Common myeloid progenitor, CD34-positive (primary cell): ENCODE data around the gene NRG2.

Experiments used
- CTCF ChIA-PET: fragments of 350-600 bp; sonication (Branson Sonifier 250); formaldehyde crosslinking; loops from one replicate; lab custom pipeline; 2021; ENCODE audit warnings: antibody characterized with exemption; lab: Charles Lee
- POLR2A ChIA-PET: fragments of 350-600 bp; sonication (Branson Sonifier 250); formaldehyde crosslinking; loops from one replicate; lab custom pipeline; 2021; ENCODE audit warnings: antibody characterized with exemption; lab: Charles Lee
- DNase-seq, 3 donors: peaks; one replicate each; pipeline versions ENCODE4 v3.0.0 to v3.0.0-alpha.2; 2013
- H3K27ac ChIP-seq, 2 experiments: 1 replicate in 1 of 2; 2 replicates in 1 of 2; pipeline ENCODE4 v1.7.0; 2013; ENCODE audit warnings: inconsistent platforms in 2 of 2, low read length in 2 of 2, mild to moderate bottlenecking in 2 of 2, low read depth in 1 of 2, moderate library complexity in 1 of 2; ENCODE audit not compliant: severe bottlenecking in 2 of 2, insufficient read depth in 1 of 2, poor library complexity in 1 of 2
- H3K27me3 ChIP-seq, 5 experiments: replicated peaks in 2 of 5; 1 replicate in 3 of 5; 2 replicates in 2 of 5; pipeline versions ENCODE4 v1.6.1 to v1.7.0; 2013; ENCODE audit warnings: low read length in 4 of 5, mild to moderate bottlenecking in 2 of 5, moderate library complexity in 2 of 5, inconsistent platforms in 1 of 5; ENCODE audit not compliant: insufficient read depth in 5 of 5, control insufficient read depth in 4 of 5
- H3K36me3 ChIP-seq, 4 experiments: 1 replicate in 2 of 4; 2 replicates in 2 of 4; pipeline versions ENCODE4 v1.6.1 to v1.7.0; 2013; ENCODE audit warnings: low read length in 3 of 4, control low read depth in 1 of 4, mild to moderate bottlenecking in 1 of 4; ENCODE audit not compliant: control insufficient read depth in 4 of 4, insufficient read depth in 4 of 4
- H3K4me1 ChIP-seq, 4 experiments: 1 replicate in 3 of 4; 2 replicates in 1 of 4; pipeline versions ENCODE4 v1.6.1 to v1.7.1; 2013; ENCODE audit warnings: low read length in 3 of 4, mild to moderate bottlenecking in 3 of 4, control low read depth in 1 of 4, inconsistent platforms in 1 of 4, moderate library complexity in 1 of 4; ENCODE audit not compliant: control insufficient read depth in 4 of 4, insufficient read depth in 4 of 4; ENCODE audit errors: control extremely low read depth in 1 of 4
- H3K4me3 ChIP-seq, 7 experiments: 1 replicate in 4 of 7; 2 replicates in 3 of 7; pipeline versions ENCODE4 v1.5.1 to v1.7.0; 2013; ENCODE audit warnings: mild to moderate bottlenecking in 7 of 7, low read length in 6 of 7, moderate library complexity in 6 of 7, inconsistent platforms in 2 of 7, low read depth in 2 of 7, control low read depth in 1 of 7; ENCODE audit not compliant: insufficient read depth in 4 of 7, control insufficient read depth in 1 of 7; ENCODE audit errors: extremely low read depth in 1 of 7
- H3K9me3 ChIP-seq, 5 experiments: 1 replicate in 4 of 5; 2 replicates in 1 of 5; pipeline versions ENCODE4 v1.6.1 to v1.7.1; 2013; ENCODE audit warnings: low read length in 4 of 5, mild to moderate bottlenecking in 2 of 5, inconsistent platforms in 1 of 5, low read depth in 1 of 5, moderate library complexity in 1 of 5; ENCODE audit not compliant: control insufficient read depth in 4 of 5, insufficient read depth in 2 of 5; ENCODE audit errors: control extremely low read depth in 1 of 5
- WGBS: methylation state at CpG from one replicate; pipeline ENCODE4 v1.1.5; 2013; ENCODE audit not compliant: insufficient coverage; 5-methylcytosine and 5-hydroxymethylcytosine counted together

Gene NRG2

DNA sequence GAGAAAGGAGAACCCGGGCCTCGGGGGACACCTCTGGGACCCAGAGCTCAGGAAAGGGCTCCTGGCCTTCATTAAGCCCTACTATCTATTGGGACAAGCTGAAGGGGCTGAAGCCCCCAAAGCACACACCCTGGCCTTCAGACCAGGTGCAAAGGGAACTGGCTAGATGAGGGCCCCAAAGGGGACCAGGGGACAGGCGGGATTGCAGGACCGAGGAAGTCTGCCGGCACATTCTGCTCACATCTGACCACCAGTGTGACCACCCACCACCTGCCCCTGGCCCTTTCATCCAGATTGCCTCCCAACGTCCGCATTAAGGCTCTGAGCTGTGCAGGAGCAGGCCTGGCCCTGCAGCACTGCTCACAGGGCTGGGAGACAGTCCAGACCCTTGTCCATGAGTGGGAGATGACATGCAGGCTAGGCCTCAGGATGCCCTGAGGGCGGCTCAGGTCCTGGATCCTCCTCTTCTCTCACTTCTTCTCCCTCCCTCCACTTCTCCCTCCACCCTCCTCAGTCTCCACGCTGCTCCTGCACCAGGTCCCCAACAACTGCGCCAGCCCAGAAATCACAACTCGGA lies 228.3 kb downstream of the NRG2 start:
- POLR2A ChIA-PET = no interaction called here
- CTCF ChIA-PET = no interaction called here

DNA sequence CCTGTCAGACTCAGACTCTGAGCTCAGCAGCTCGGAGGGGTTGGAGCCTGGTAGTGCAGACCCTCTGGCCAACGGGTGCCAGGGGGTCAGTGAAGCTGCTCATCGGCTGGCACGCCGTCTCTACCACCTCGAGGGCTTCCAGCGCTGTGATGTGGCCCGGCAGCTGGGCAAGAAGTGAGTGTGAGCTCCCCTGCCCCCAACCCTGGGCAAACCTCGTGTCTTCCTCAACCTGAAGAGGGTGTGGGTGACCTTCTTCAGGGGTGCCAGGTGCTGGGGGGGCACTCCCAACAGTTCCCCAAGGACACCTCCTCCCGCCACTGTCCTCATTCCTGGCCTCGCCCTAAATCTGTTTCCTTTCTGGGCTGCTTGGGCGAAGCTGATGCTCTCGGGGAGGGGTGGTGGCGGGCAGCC lies 228.9 kb downstream of the NRG2 start:
- 97% methylated on average over 11 of the region's 14 CpGs for WGBS
- no peak for DNase-seq
- CTCF ChIA-PET = interaction anchor here (0.6 kb wide), 1 partner anchor 11 kb away, joined by 3 read pairs; no protein-coding TSS in a partner anchor

More for the DNA sequence above, 228.3 kb downstream of the NRG2 start:
- H3K27me3 ChIP-seq = peaks cover 0 to 9% (median 0%) of the 10 kb centered on the region in 5 experiments
- no peaks in the 10 kb centered on the region for H3K4me1 ChIP-seq
- no peak overlapping the region for H3K4me3 ChIP-seq
- 98% methylated on average over 9 of the region's 11 CpGs for WGBS
- DNase-seq = no peak
- no peak overlapping the region for H3K27ac ChIP-seq
- no peaks in the 10 kb centered on the region for H3K36me3 ChIP-seq
- peaks cover 0 to 10% (median 5%) of the 10 kb centered on the region in 5 experiments for H3K9me3 ChIP-seq

DNA sequence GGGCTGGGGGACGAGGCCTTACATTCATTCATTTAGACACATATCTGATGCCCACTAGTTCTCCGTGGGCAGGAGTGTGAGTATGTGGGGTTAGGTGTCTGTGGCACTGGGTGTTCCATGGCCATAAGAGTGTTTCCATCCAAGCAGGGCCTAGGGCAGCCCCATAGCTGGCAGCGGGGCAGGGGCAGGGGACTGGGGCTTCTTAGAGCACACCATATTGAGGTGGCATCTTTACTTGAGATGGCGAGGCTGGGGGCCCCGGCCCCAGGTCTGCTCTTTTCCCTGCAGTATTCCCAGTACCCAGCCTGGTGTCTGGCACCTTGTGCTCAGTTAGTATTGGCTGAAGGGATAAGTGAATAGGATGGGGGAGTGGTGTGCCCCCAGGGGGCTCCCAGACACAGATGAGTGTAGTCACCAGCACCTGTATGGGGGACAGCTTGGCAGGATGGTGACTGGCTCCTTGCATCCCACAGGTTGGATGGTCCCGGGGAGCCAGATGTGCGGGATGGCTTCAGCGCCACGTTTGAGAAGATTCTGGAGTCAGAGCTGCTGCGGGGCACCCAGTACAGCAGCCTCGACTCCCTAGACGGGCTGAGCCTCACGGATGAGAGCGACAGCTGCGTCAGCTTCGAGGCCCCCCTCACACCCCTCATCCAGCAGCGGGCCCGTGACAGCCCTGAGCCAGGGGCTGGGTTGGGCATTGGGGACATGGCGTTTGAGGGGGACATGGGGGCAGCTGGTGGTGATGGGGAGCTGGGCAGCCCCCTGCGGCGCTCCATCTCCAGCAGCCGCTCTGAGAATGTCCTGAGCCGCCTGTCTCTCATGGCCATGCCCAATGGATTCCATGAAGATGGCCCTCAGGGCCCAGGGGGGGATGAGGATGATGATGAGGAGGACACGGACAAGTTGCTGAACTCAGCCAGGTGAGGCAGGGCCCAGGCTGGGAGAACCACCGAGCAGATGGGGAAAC lies 230.0 kb downstream of the NRG2 start:
- CTCF ChIA-PET = interaction anchor here (0.5 to 1.1 kb wide), 2 partner anchors 14 to 547 kb away, joined by 3 read pairs; partner anchors contain the start of gene SLC4A9
- peaks cover 0 to 7% (median 0%) of the 10 kb centered on the region in 5 experiments for H3K27me3 ChIP-seq
- POLR2A ChIA-PET = no interaction called here
- no peak for DNase-seq
- H3K4me3 ChIP-seq = no peak overlapping the region
- no peak overlapping the region for H3K27ac ChIP-seq
- H3K4me1 ChIP-seq = no peaks in the 10 kb centered on the region
- no peaks in the 10 kb centered on the region for H3K36me3 ChIP-seq
- H3K9me3 ChIP-seq = peaks cover 0 to 4% (median 0%) of the 10 kb centered on the region in 5 experiments
- 98% methylated on average over 21 of the region's 25 CpGs for WGBS

More for the DNA sequence above, 228.9 kb downstream of the NRG2 start:
- Histone ChIP-seq H3K27me3 (peaks cover 0 to 9% (median 0%) of the 10 kb centered on the region in 5 experiments), H3K4me3 (no peak overlapping the region), H3K9me3 (peaks cover 0 to 8% (median 4%) of the 10 kb centered on the region in 5 experiments), H3K4me1 (no peaks in the 10 kb centered on the region), H3K36me3 (no peaks in the 10 kb centered on the region), H3K27ac (no peak overlapping the region)
- POLR2A ChIA-PET = no interaction called here

DNA sequence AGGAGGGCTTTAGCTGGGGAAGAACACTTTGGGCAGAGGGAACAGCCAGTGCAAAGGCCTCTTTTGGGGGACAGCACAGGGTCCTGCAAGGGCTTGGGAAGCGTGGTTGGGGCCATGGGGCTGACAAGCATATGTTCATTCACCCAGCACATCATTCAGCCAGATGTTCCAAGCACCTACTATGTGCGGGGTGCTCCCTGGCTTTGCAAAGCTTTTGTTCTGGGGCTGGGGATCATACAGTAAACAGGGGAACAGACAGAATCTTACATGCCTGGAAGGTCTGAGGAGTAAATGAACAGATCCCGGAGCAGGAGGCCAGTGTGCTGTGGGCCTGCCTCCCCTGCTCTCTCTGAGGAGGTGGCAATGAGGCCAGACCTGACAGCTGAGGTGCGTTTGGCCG lies 230.8 kb downstream of the NRG2 start:
- no peak for DNase-seq
- Histone ChIP-seq H3K27me3 (peaks cover 0 to 7% (median 0%) of the 10 kb centered on the region in 5 experiments), H3K4me1 (no peaks in the 10 kb centered on the region), H3K36me3 (no peaks in the 10 kb centered on the region), H3K4me3 (no peak overlapping the region), H3K27ac (no peak overlapping the region), H3K9me3 (no peaks in the 10 kb centered on the region)
- WGBS = 100% methylated on average over 2 of the region's 5 CpGs
- ChIA-PET CTCF (interaction anchor here (1.3 kb wide), 1 partner anchor 10 kb away, joined by 4 read pairs; no protein-coding TSS in a partner anchor), POLR2A (no interaction called here)

DNA sequence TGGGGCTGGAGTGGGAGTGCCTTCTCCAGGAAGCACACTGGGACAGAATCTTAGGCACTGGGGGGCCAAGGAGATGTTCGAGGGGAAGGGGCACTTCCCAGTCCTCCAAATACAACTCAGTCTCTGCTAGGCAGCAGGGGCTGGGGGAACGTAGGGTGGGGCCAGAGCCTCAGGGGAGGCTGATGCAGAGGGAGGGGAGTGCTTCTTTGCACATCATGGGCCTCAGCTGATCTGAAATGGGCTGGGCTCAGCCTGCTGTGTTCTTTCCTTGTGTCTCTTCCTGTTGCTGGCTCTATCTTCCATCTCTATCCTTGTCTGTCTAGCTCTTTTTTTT lies 231.9 kb downstream of the NRG2 start:
- no peaks in the 10 kb centered on the region for H3K9me3 ChIP-seq
- H3K4me3 ChIP-seq = no peak overlapping the region
- DNase-seq = no peak
- no peaks in the 10 kb centered on the region for H3K36me3 ChIP-seq
- POLR2A ChIA-PET = no interaction called here
- H3K27ac ChIP-seq = no peak overlapping the region
- H3K4me1 ChIP-seq = no peaks in the 10 kb centered on the region
- CTCF ChIA-PET = interaction anchor here (1.3 to 1.7 kb wide), 2 partner anchors 9 to 14 kb away, joined by 4 to 5 read pairs; no protein-coding TSS in a partner anchor
- H3K27me3 ChIP-seq = peaks cover 0 to 10% (median 3%) of the 10 kb centered on the region in 5 experiments
- WGBS = 20% methylated on average over 1 of the region's 2 CpGs

DNA sequence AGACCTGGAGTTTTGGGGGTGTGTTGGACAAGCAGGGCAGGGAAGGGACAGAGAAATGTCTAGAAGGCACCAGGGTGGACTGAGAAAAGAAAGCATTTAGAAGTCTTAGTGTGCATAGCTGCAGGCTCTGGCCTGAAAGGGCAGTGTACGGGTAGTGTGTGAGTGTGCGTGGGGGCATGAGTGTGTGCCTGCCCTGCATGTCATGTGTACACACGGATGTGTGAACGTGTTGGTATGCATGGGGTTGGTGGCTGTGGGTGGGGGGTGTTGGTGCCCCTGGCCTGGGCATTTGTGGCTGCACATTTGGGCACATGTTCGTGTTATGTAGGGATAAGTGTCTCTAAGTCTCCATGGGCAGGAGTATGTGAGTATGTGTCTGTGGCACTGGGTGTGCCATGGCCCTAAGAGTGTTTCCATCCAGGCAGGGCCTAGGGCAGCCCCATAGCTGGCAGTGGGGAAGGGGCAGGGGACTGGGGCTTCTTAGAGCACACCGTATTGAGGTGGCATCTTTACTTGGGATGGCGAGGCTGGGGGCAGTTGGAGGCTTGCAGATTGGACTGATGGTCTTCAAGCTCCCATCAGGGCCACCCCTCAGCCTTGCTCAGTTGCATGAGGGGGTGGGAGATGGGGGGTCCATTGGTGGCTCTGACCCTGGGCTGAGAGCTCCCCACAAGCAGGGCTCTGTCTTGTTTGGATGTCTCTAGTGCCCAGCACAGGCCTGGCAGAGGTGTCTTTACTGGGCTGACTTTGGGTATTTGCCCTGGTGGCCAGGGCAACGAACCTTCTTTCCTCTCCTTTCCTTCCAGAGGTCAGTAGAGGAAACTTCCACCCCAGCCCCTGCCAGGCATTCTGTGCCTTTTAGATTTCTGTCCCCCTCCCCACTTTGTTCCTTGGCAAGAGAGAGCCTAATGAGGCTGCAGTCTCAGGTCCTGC lies 232.5 kb downstream of the NRG2 start:
- 93% methylated on average over 8 of the region's 8 CpGs for WGBS
- ChIA-PET CTCF (interaction anchor here (1.3 to 1.7 kb wide), 2 partner anchors 8 to 13 kb away, joined by 4 to 5 read pairs; no protein-coding TSS in a partner anchor), POLR2A (no interaction called here)

More for the DNA sequence above, 232.5 kb downstream of the NRG2 start:
- H3K27me3 ChIP-seq = peaks cover 0 to 10% (median 3%) of the 10 kb centered on the region in 5 experiments
- H3K27ac ChIP-seq = no peak overlapping the region
- no peak for DNase-seq
- H3K4me3 ChIP-seq = no peak overlapping the region
- H3K9me3 ChIP-seq = no peaks in the 10 kb centered on the region
- no peaks in the 10 kb centered on the region for H3K36me3 ChIP-seq
- H3K4me1 ChIP-seq = no peaks in the 10 kb centered on the region
